Measurements from ENCODE around the gene KIF26A. TPM values are rescaled to one million over a fixed set of nuclear protein-coding genes. Genes with fewer than 3 reads are reported as not detected.
"Not testable (repeated sequence)": the region's sequence is repeated elsewhere in the genome, so short reads cannot be mapped to it uniquely, and the experiment has no call there.

KIF26A gene
- total RNA-seq, 2 donors from 2014 or later: 5.6 to 14.1 TPM

GRCh38 chr14:104224131-104224505, 85.7 kb downstream of the KIF26A start:
- Histone ChIP-seq H3K27ac (no peak overlapping the region), H3K36me3 (no peaks in the 10 kb centered on the region), H3K4me1 (peaks cover 0 to 16% of the 10 kb centered on the region in 2 donors), H3K9me3 (peaks cover 0 to 5% of the 10 kb centered on the region in 2 donors), H3K27me3 (no peaks in the 10 kb centered on the region), H3K4me3 (no peak overlapping the region)
- no peak for TF ChIP-seq CTCF (IDR thresholded peaks at IDR 0.05)
- DNase-seq (ENCODE audit: low spot score): no peak

GRCh38 chr14:104224506-104225277, 86.3 kb downstream of the KIF26A start:
- no peak for DNase-seq (ENCODE audit: low spot score)
- Histone ChIP-seq H3K27me3 (no peaks in the 10 kb centered on the region), H3K27ac (no peak overlapping the region), H3K4me3 (no peak overlapping the region), H3K9me3 (peaks cover 0 to 5% of the 10 kb centered on the region in 2 donors), H3K4me1 (peaks cover 0 to 16% of the 10 kb centered on the region in 2 donors), H3K36me3 (no peaks in the 10 kb centered on the region)
- TF ChIP-seq CTCF (IDR thresholded peaks at IDR 0.05): peak; percentile 19 to 57

- not testable (repeated sequence) for DNase-seq (ENCODE audit: low spot score); H3K27ac ChIP-seq; H3K9me3 ChIP-seq; H3K36me3 ChIP-seq; H3K27me3 ChIP-seq; H3K4me3 ChIP-seq
- H3K4me1 ChIP-seq: peaks cover 0 to 16% of the 10 kb centered on the region in 2 donors
Measured at GRCh38 chr14:104225278-104226190, 87.1 kb downstream of the KIF26A start.

- TF ChIP-seq CTCF (IDR thresholded peaks at IDR 0.05): no peak
- Histone ChIP-seq H3K4me3 (no peak overlapping the region), H3K4me1 (peaks cover 0 to 16% of the 10 kb centered on the region in 2 donors), H3K27me3 (no peaks in the 10 kb centered on the region), H3K36me3 (no peaks in the 10 kb centered on the region), H3K27ac (no peak overlapping the region), H3K9me3 (peaks cover 0 to 5% of the 10 kb centered on the region in 2 donors)
- no peak for DNase-seq (ENCODE audit: low spot score)
Measured at GRCh38 chr14:104226421-104227383, 88.3 kb downstream of the KIF26A start.

- no peaks in the 10 kb centered on the region for H3K27me3 ChIP-seq
- no peaks in the 10 kb centered on the region for H3K36me3 ChIP-seq
- no peak for TF ChIP-seq CTCF (IDR thresholded peaks at IDR 0.05)
- H3K4me1 ChIP-seq: peaks cover 0 to 15% of the 10 kb centered on the region in 2 donors
- no peak overlapping the region for H3K4me3 ChIP-seq
- no peak overlapping the region for H3K27ac ChIP-seq
- peaks cover 0 to 5% of the 10 kb centered on the region in 2 donors for H3K9me3 ChIP-seq
- DNase-seq (ENCODE audit: low spot score): no peak
Measured at GRCh38 chr14:104227806-104228205, 89.4 kb downstream of the KIF26A start.

Data from right atrium auricular region (tissue), 2 donors.